B cell (primary cell): ENCODE data around the gene COX18. TPM values are rescaled to one million over a fixed set of nuclear protein-coding genes. Genes with fewer than 3 reads are reported as not detected.

Source experiments
- ATAC-seq: fragments of 200-7000 bp; cut with Tn5 transposase; one replicate; pipeline ENCODE4 v1.10.0; 2021; ENCODE audit warnings: low read depth, mild to moderate bottlenecking, moderate number of reproducible peaks, moderate library complexity
- CTCF ChIA-PET: fragments of 350-600 bp; sonication (Branson Sonifier 250); formaldehyde crosslinking; loops from one replicate; lab custom pipeline; 2021; ENCODE audit warnings: antibody characterized with exemption, inconsistent platforms; lab: Charles Lee
- POLR2A ChIA-PET: fragments of 350-600 bp; sonication (Branson Sonifier 250); formaldehyde crosslinking; loops from one replicate; lab custom pipeline; 2021; ENCODE audit warnings: antibody characterized with exemption; lab: Charles Lee
- DNase-seq: peaks from one replicate; pipeline ENCODE4 v3.0.0; 2013
- H2AFZ ChIP-seq: 2 replicates; pipeline ENCODE4 v1.6.1; 2012; ENCODE audit warnings: mild to moderate bottlenecking, low read depth, low read length; ENCODE audit not compliant: insufficient read depth, poor library complexity, severe bottlenecking
- H3K27ac ChIP-seq, 2 donors: 1 replicate in 1 of 2; 2 replicates in 1 of 2; pipeline ENCODE4 v1.5.1; 2012 to 2013; ENCODE audit warnings: low read length in 2 of 2, mild to moderate bottlenecking in 2 of 2, moderate library complexity in 1 of 2
- H3K27me3 ChIP-seq, 4 experiments: fragments of 200-600 bp in 1 of 4; sonication (generic) in 1 of 4; replicated peaks in 1 of 4; 1 replicate in 2 of 4; 2 replicates in 2 of 4; pipeline versions ENCODE4 v1.6.1 to v1.7.0; 2013 to 2016; ENCODE audit warnings: low read length in 3 of 4, mild to moderate bottlenecking in 2 of 4, mixed read lengths in 1 of 4, moderate library complexity in 1 of 4; ENCODE audit not compliant: insufficient read depth in 4 of 4, control insufficient read depth in 3 of 4; ENCODE audit errors: control extremely low read depth in 1 of 4
- H3K36me3 ChIP-seq, 2 experiments: replicated peaks in 1 of 2; 1 replicate in 1 of 2; 2 replicates in 1 of 2; pipeline versions ENCODE4 v1.6.1 to v1.7.1; 2013; ENCODE audit warnings: low read length in 1 of 2; ENCODE audit not compliant: insufficient read depth in 2 of 2, control insufficient read depth in 1 of 2; ENCODE audit errors: control extremely low read depth in 1 of 2, extremely low read depth in 1 of 2
- H3K4me1 ChIP-seq, 2 donors: fragments of 200-600 bp in 1 of 2; sonication (generic) in 1 of 2; 1 replicate in 1 of 2; 2 replicates in 1 of 2; pipeline versions ENCODE4 v1.5.1 to v1.6.1; 2013 to 2017; ENCODE audit warnings: low read length in 2 of 2; ENCODE audit not compliant: control insufficient read depth in 2 of 2, insufficient read depth in 2 of 2
- H3K4me2 ChIP-seq: replicated peaks from 2 replicates; pipeline ENCODE3; 2012; ENCODE audit warnings: mild to moderate bottlenecking, low read depth, low read length; ENCODE audit not compliant: poor library complexity, severe bottlenecking
- H3K4me3 ChIP-seq, 5 experiments: fragments of 200-600 bp in 1 of 5; sonication (generic) in 1 of 5; 1 replicate in 3 of 5; 2 replicates in 2 of 5; pipeline versions ENCODE4 v1.5.1 to v1.7.0; 2011 to 2016; ENCODE audit warnings: low read length in 4 of 5, mild to moderate bottlenecking in 4 of 5, low read depth in 2 of 5, control low read depth in 1 of 5, moderate library complexity in 1 of 5; ENCODE audit not compliant: insufficient read depth in 1 of 5; ENCODE audit errors: control extremely low read depth in 1 of 5, extremely low read depth in 1 of 5
- H3K79me2 ChIP-seq: fragments of 200-600 bp; sonication (generic); one replicate; pipeline ENCODE4 v1.6.0; 2016; ENCODE audit warnings: low read length; ENCODE audit not compliant: control insufficient read depth, insufficient read depth
- H3K9ac ChIP-seq: fragments of 200-600 bp; sonication (generic); 2 replicates; pipeline ENCODE4 v1.6.1; 2017; ENCODE audit warnings: mild to moderate bottlenecking, low read length, moderate library complexity
- H3K9me3 ChIP-seq, 3 donors: one replicate each; pipeline versions ENCODE4 v1.6.1 to v1.7.1; 2013; ENCODE audit warnings: low read length in 2 of 3; ENCODE audit not compliant: control insufficient read depth in 2 of 3, insufficient read depth in 1 of 3; ENCODE audit errors: control extremely low read depth in 1 of 3
- H4K20me1 ChIP-seq: 2 replicates; pipeline ENCODE4 v1.6.0; 2012; ENCODE audit warnings: mild to moderate bottlenecking, low read length; ENCODE audit not compliant: insufficient read depth, control insufficient read depth, poor library complexity, severe bottlenecking
- H3K27ac Mint-ChIP-seq: one replicate; pipeline ENCODE4 v1.8.0; 2021; ENCODE audit warnings: mixed read lengths
- H3K27me3 Mint-ChIP-seq: one replicate; pipeline ENCODE4 v1.8.0; 2021; ENCODE audit warnings: mixed read lengths
- H3K4me1 Mint-ChIP-seq: one replicate; pipeline ENCODE4 v1.8.0; 2021; ENCODE audit warnings: mixed read lengths
- H3K4me3 Mint-ChIP-seq: one replicate; pipeline ENCODE4 v1.8.0; 2021; ENCODE audit warnings: mixed read lengths
- H3K9me3 Mint-ChIP-seq: one replicate; pipeline ENCODE4 v1.8.0; 2022; ENCODE audit warnings: mixed read lengths; ENCODE audit not compliant: insufficient read depth
- EZH2 ChIP-seq: IDR thresholded peaks from 2 replicates; pipeline ENCODE4 v1.6.1; 2012; ENCODE audit warnings: borderline replicate concordance, low read depth, mild to moderate bottlenecking, moderate library complexity, low read length; ENCODE audit not compliant: insufficient read depth, poor library complexity, severe bottlenecking
- WGBS: methylation state at CpG from one replicate; pipeline ENCODE4 v1.1.5; 2013; ENCODE audit warnings: missing lambda C conversion rate; ENCODE audit not compliant: insufficient coverage; 5-methylcytosine and 5-hydroxymethylcytosine counted together
- intact Hi-C: fragments of 100-400 bp; cut with micrococcal nuclease; formaldehyde crosslinking; loops from one replicate; pipeline ENCODE4 v1.10.0; 2022
- polyA plus RNA-seq: library from polyadenylated mRNA; depleted of rRNA; stranded (reverse); fragments of >200 nt; gene quantifications from 2 replicates; pipeline ENCODE4 v1.2.3, GENCODE V29; 2012
- total RNA-seq, 2 donors: library from RNA; stranded (reverse); fragments of 120-200 nt in 1 of 2; gene quantifications; 1 replicate in 1 of 2; 2 replicates in 1 of 2; pipeline versions ENCODE4 v1.2.3 to v1.2.4, GENCODE V29; 2013 to 2022
- TF ChIP-seq, protein P1 (sequence below): fragments of 200-600 bp; IDR thresholded peaks from one replicate; pipeline ENCODE4 v1.8.0; 2022; ENCODE audit warnings: antibody characterized with exemption, mild to moderate bottlenecking

The COX18 gene
- total and polyA plus RNA-seq, 2 donors (not counting 1 experiment from before 2014, with no cell fraction given) = 12.7 to 13.2 TPM

DNA sequence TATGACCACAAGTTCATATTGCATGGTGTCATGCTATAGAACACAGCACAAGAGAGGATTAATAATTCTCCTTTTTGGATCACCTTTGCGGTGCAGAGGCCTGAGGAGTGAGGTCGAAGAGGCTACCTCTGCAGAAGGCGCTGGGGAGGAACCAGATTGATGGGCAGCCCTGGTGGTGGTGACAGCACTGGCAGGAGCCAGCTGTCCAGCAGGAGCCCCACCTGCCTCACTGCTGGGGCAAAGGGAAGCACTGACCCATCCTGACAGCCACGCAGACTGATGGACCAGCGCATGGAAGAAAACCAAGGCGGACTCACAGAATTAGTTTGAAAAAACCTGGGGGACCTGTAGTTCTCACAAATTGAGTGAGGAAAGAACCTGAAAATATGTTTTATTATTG, 50.9 kb downstream of the COX18 start:
- H3K27me3 ChIP-seq = peaks cover 0 to 3% (median 0%) of the 10 kb centered on the region in 4 experiments
- H3K27ac Mint-ChIP-seq = no peak overlapping the region
- H3K4me1 Mint-ChIP-seq = no peaks in the 10 kb centered on the region
- no peak overlapping the region for H2AFZ ChIP-seq
- H3K36me3 ChIP-seq = no peaks in the 10 kb centered on the region
- DNase-seq (no peak), ATAC-seq (no peak)
- no peaks in the 10 kb centered on the region for H4K20me1 ChIP-seq
- H3K27me3 Mint-ChIP-seq = peaks cover 10% of the 10 kb centered on the region
- no peaks in the 10 kb centered on the region for H3K9me3 ChIP-seq
- H3K4me3 Mint-ChIP-seq = no peak overlapping the region
- no peak overlapping the region for H3K4me3 ChIP-seq
- H3K79me2 ChIP-seq = no peaks in the 10 kb centered on the region
- no peak overlapping the region for H3K27ac ChIP-seq
- no peak overlapping the region for H3K9ac ChIP-seq
- intact Hi-C loops = no loop called here
- no peak overlapping the region for H3K4me2 ChIP-seq
- TF ChIP-seq EZH2 = no peak
- TF ChIP-seq, protein P1, sequence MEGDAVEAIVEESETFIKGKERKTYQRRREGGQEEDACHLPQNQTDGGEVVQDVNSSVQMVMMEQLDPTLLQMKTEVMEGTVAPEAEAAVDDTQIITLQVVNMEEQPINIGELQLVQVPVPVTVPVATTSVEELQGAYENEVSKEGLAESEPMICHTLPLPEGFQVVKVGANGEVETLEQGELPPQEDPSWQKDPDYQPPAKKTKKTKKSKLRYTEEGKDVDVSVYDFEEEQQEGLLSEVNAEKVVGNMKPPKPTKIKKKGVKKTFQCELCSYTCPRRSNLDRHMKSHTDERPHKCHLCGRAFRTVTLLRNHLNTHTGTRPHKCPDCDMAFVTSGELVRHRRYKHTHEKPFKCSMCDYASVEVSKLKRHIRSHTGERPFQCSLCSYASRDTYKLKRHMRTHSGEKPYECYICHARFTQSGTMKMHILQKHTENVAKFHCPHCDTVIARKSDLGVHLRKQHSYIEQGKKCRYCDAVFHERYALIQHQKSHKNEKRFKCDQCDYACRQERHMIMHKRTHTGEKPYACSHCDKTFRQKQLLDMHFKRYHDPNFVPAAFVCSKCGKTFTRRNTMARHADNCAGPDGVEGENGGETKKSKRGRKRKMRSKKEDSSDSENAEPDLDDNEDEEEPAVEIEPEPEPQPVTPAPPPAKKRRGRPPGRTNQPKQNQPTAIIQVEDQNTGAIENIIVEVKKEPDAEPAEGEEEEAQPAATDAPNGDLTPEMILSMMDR = no peak
- POLR2A ChIA-PET = no interaction called here
- no peaks in the 10 kb centered on the region for H3K9me3 Mint-ChIP-seq
- CTCF ChIA-PET = no interaction called here
- no peaks in the 10 kb centered on the region for H3K4me1 ChIP-seq
- 98% methylated on average over 6 of the region's 6 CpGs for WGBS

DNA sequence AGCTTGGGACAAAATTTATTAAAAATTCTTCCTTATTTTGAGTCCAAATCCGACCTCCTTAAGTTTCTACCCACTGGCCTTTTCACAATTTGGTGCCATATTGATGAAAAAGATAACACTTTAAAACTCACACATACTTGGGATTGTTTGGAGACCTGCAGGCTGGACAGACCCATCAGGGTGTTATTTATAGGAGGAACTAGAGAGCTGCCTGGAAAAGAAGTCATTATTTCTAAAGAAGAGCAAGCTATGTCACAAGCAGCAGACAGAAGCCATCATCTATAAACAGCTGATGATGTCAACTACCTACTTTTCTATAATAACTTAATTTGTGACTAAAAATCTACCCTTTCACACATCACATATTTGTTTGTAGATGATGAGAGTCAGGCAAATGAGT, 56.2 kb downstream of the COX18 start:
- Mint-ChIP-seq H3K27me3 (peaks cover 13% of the 10 kb centered on the region), H3K27ac (no peak overlapping the region), H3K4me1 (no peaks in the 10 kb centered on the region), H3K9me3 (peaks cover 3% of the 10 kb centered on the region), H3K4me3 (no peak overlapping the region)
- no peaks in the 10 kb centered on the region for H3K36me3 ChIP-seq
- ChIA-PET POLR2A (no interaction called here), CTCF (no interaction called here)
- TF ChIP-seq EZH2 = no peak
- TF ChIP-seq, protein P1 = no peak
- peaks cover 0 to 3% (median 3%) of the 10 kb centered on the region in 4 experiments for H3K27me3 ChIP-seq
- no peak overlapping the region for H3K9ac ChIP-seq
- no peaks in the 10 kb centered on the region for H4K20me1 ChIP-seq
- H3K9me3 ChIP-seq = peaks cover 1 to 26% (median 24%) of the 10 kb centered on the region in 3 donors
- ATAC-seq (no peak), DNase-seq (no peak)
- WGBS = no CpG with 5 or more reads among the region's 1 CpG
- H3K27ac ChIP-seq = no peak overlapping the region
- no peaks in the 10 kb centered on the region for H3K79me2 ChIP-seq
- H3K4me3 ChIP-seq = no peak overlapping the region
- no peaks in the 10 kb centered on the region for H3K4me1 ChIP-seq
- intact Hi-C loops = no loop called here
- no peak overlapping the region for H3K4me2 ChIP-seq
- no peak overlapping the region for H2AFZ ChIP-seq
